ENCODE measurements around the gene CIDEA. TPM values are rescaled to one million over a fixed set of nuclear protein-coding genes. Genes with fewer than 3 reads are reported as not detected.
A peak's percentile ranks its signal among the peaks of the same experiment; 100 is the strongest.

Gene CIDEA
- polyA plus RNA-seq, 6 donors from 2014 or later, result not detected

GRCh38 chr18:12247946-12248345 lies 6.2 kb upstream of the CIDEA start:
- H3K36me3 Mint-ChIP-seq, result no peaks in the 10 kb centered on the region
- ATAC-seq (ENCODE audit: low read depth in 2 of 2), result no peak
- DNase-seq, result no peak
- H3K27ac Mint-ChIP-seq, result no peak overlapping the region
- H3K9me3 Mint-ChIP-seq, result peaks cover 0 to 6% (median 0%) of the 10 kb centered on the region in 7 donors
- H3K4me3 Mint-ChIP-seq, result no peak overlapping the region
- H3K4me1 Mint-ChIP-seq, result peaks cover 0 to 2% (median 0%) of the 10 kb centered on the region in 3 donors
- H3K27me3 Mint-ChIP-seq, result peaks cover 37 to 69% (median 42%) of the 10 kb centered on the region in 3 donors

- ATAC-seq (ENCODE audit: low read depth in 2 of 2), result no peak
- Mint-ChIP-seq H3K9me3 (peaks cover 0 to 6% (median 0%) of the 10 kb centered on the region in 7 donors), H3K4me1 (peaks cover 0 to 9% (median 6%) of the 10 kb centered on the region in 3 donors), H3K4me3 (no peak overlapping the region), H3K27ac (no peak overlapping the region), H3K36me3 (no peaks in the 10 kb centered on the region), H3K27me3 (peaks cover 37 to 77% (median 52%) of the 10 kb centered on the region in 3 donors)
- DNase-seq, result no peak
These were observed 5.0 kb upstream of the CIDEA start for GRCh38 chr18:12248926-12249720.

GRCh38 chr18:12251311-12251710 lies 2.9 kb upstream of the CIDEA start:
- Mint-ChIP-seq H3K4me1 (peaks cover 0 to 9% (median 6%) of the 10 kb centered on the region in 3 donors), H3K4me3 (no peak overlapping the region), H3K36me3 (no peaks in the 10 kb centered on the region), H3K9me3 (peaks cover 0 to 6% (median 0%) of the 10 kb centered on the region in 7 donors), H3K27me3 (peaks cover 48 to 83% (median 74%) of the 10 kb centered on the region in 3 donors), H3K27ac (no peak overlapping the region)
- DNase-seq (no peak), ATAC-seq (ENCODE audit: low read depth in 2 of 2) (no peak)

- Mint-ChIP-seq H3K27ac (peak overlapping the region in 1 of 6 donors; percentile 63), H3K4me3 (no peak overlapping the region), H3K9me3 (peaks cover 0 to 6% (median 0%) of the 10 kb centered on the region in 7 donors), H3K36me3 (no peaks in the 10 kb centered on the region), H3K27me3 (peaks cover 52 to 86% (median 78%) of the 10 kb centered on the region in 3 donors), H3K4me1 (peaks cover 0 to 9% (median 6%) of the 10 kb centered on the region in 3 donors)
- DNase-seq, result no peak
- no peak for ATAC-seq (ENCODE audit: low read depth in 2 of 2)
These were observed 2.1 kb upstream of the CIDEA start for GRCh38 chr18:12252061-12252460.

- Mint-ChIP-seq H3K36me3 (no peaks in the 10 kb centered on the region), H3K4me3 (no peak overlapping the region), H3K27ac (no peak overlapping the region), H3K4me1 (peaks cover 0 to 9% (median 6%) of the 10 kb centered on the region in 3 donors), H3K27me3 (peaks cover 57 to 92% (median 82%) of the 10 kb centered on the region in 3 donors), H3K9me3 (peaks cover 0 to 6% (median 0%) of the 10 kb centered on the region in 7 donors)
- no peak for DNase-seq
- no peak for ATAC-seq (ENCODE audit: low read depth in 2 of 2)
These were observed 1.1 kb upstream of the CIDEA start for GRCh38 chr18:12253027-12253426.

GRCh38 chr18:12253663-12254135 lies 462 bp upstream of the CIDEA start:
- no peaks in the 10 kb centered on the region for H3K36me3 Mint-ChIP-seq
- no peak for DNase-seq
- peaks cover 0 to 6% (median 0%) of the 10 kb centered on the region in 7 donors for H3K9me3 Mint-ChIP-seq
- H3K4me3 Mint-ChIP-seq, result peak overlapping the region in 1 of 8 donors; percentile 17
- H3K27me3 Mint-ChIP-seq, result peaks cover 60 to 93% (median 87%) of the 10 kb centered on the region in 3 donors
- no peak overlapping the region for H3K27ac Mint-ChIP-seq
- ATAC-seq (ENCODE audit: low read depth in 2 of 2), result no peak
- peaks cover 0 to 9% (median 6%) of the 10 kb centered on the region in 3 donors for H3K4me1 Mint-ChIP-seq

GRCh38 chr18:12254820-12255511 lies 805 bp downstream of the CIDEA start:
- H3K27ac Mint-ChIP-seq, result no peak overlapping the region
- H3K9me3 Mint-ChIP-seq, result no peaks in the 10 kb centered on the region
- H3K36me3 Mint-ChIP-seq, result no peaks in the 10 kb centered on the region
- peaks cover 0 to 9% (median 6%) of the 10 kb centered on the region in 3 donors for H3K4me1 Mint-ChIP-seq
- DNase-seq (no peak), ATAC-seq (ENCODE audit: low read depth in 2 of 2) (no peak)
- peaks cover 51 to 84% (median 77%) of the 10 kb centered on the region in 3 donors for H3K27me3 Mint-ChIP-seq
- H3K4me3 Mint-ChIP-seq, result peak overlapping the region in 2 of 8 donors; percentile 30 to 33

- H3K27ac Mint-ChIP-seq, result peak overlapping the region in 1 of 6 donors; percentile 10
- H3K4me3 Mint-ChIP-seq, result no peak overlapping the region
- H3K27me3 Mint-ChIP-seq, result peaks cover 52 to 77% (median 77%) of the 10 kb centered on the region in 3 donors
These were observed 1.5 kb downstream of the CIDEA start for GRCh38 chr18:12255626-12256026.

GRCh38 chr18:12256951-12257350 lies 2.8 kb downstream of the CIDEA start:
- DNase-seq (no peak), ATAC-seq (ENCODE audit: low read depth in 2 of 2) (no peak)
- no peak overlapping the region for H3K4me3 Mint-ChIP-seq
- H3K27ac Mint-ChIP-seq, result peak overlapping the region in 1 of 6 donors; percentile 71
- H3K36me3 Mint-ChIP-seq, result no peaks in the 10 kb centered on the region
- no peaks in the 10 kb centered on the region for H3K9me3 Mint-ChIP-seq
- H3K4me1 Mint-ChIP-seq, result peaks cover 0 to 9% (median 6%) of the 10 kb centered on the region in 3 donors
- H3K27me3 Mint-ChIP-seq, result peaks cover 43 to 70% (median 66%) of the 10 kb centered on the region in 3 donors

More at GRCh38 chr18:12255626-12256026, 1.5 kb downstream of the CIDEA start:
- ATAC-seq (ENCODE audit: low read depth in 2 of 2), result no peak
- no peaks in the 10 kb centered on the region for H3K36me3 Mint-ChIP-seq
- peaks cover 0 to 9% (median 6%) of the 10 kb centered on the region in 3 donors for H3K4me1 Mint-ChIP-seq
- DNase-seq, result no peak
- H3K9me3 Mint-ChIP-seq, result no peaks in the 10 kb centered on the region

GRCh38 chr18:12257996-12258718 lies 4.0 kb downstream of the CIDEA start:
- peaks cover 38 to 59% (median 58%) of the 10 kb centered on the region in 3 donors for H3K27me3 Mint-ChIP-seq
- H3K36me3 Mint-ChIP-seq, result no peaks in the 10 kb centered on the region
- no peak overlapping the region for H3K4me3 Mint-ChIP-seq

GRCh38 chr18:12258719-12259705 lies 4.9 kb downstream of the CIDEA start:
- no peak for DNase-seq
- Mint-ChIP-seq H3K9me3 (no peaks in the 10 kb centered on the region), H3K4me1 (peaks cover 0 to 1% (median 0%) of the 10 kb centered on the region in 3 donors), H3K27ac (peak overlapping the region in 1 of 6 donors; percentile 59), H3K36me3 (no peaks in the 10 kb centered on the region), H3K27me3 (peaks cover 38 to 56% (median 50%) of the 10 kb centered on the region in 3 donors), H3K4me3 (no peak overlapping the region)
- no peak for ATAC-seq (ENCODE audit: low read depth in 2 of 2)

More at GRCh38 chr18:12257996-12258718, 4.0 kb downstream of the CIDEA start:
- Mint-ChIP-seq H3K27ac (no peak overlapping the region), H3K9me3 (no peaks in the 10 kb centered on the region), H3K4me1 (peaks cover 0 to 6% (median 5%) of the 10 kb centered on the region in 3 donors)
- DNase-seq (no peak), ATAC-seq (ENCODE audit: low read depth in 2 of 2) (no peak)

GRCh38 chr18:12262748-12263147 lies 8.6 kb downstream of the CIDEA start:
- no peaks in the 10 kb centered on the region for H3K9me3 Mint-ChIP-seq
- DNase-seq (no peak), ATAC-seq (ENCODE audit: low read depth in 2 of 2) (no peak)
- H3K4me1 Mint-ChIP-seq, result no peaks in the 10 kb centered on the region
- H3K27ac Mint-ChIP-seq, result no peak overlapping the region
- H3K36me3 Mint-ChIP-seq, result no peaks in the 10 kb centered on the region
- no peak overlapping the region for H3K4me3 Mint-ChIP-seq
- H3K27me3 Mint-ChIP-seq, result peaks cover 16 to 24% (median 19%) of the 10 kb centered on the region in 3 donors

Data from naive B cell (primary cell).